HL-60 (cell line): Measurements from ENCODE around the gene PRDM16.

Experiments used
- GABPA ChIP-seq: IDR thresholded peaks from 2 replicates; pipeline ENCODE4 v1.6.1; 2012; ENCODE audit warnings: low read depth
- POLR2AphosphoS5 ChIP-seq: IDR thresholded peaks from 2 replicates; pipeline ENCODE4 v1.6.1; 2012; ENCODE audit warnings: low read depth
- TF ChIP-seq, protein P1 (sequence below): IDR thresholded peaks from one replicate; pipeline ENCODE4 v1.5.1; 2011; ENCODE audit warnings: low read length, control low read depth, inconsistent platforms; ENCODE audit not compliant: insufficient read depth

- TF ChIP-seq, protein P1, sequence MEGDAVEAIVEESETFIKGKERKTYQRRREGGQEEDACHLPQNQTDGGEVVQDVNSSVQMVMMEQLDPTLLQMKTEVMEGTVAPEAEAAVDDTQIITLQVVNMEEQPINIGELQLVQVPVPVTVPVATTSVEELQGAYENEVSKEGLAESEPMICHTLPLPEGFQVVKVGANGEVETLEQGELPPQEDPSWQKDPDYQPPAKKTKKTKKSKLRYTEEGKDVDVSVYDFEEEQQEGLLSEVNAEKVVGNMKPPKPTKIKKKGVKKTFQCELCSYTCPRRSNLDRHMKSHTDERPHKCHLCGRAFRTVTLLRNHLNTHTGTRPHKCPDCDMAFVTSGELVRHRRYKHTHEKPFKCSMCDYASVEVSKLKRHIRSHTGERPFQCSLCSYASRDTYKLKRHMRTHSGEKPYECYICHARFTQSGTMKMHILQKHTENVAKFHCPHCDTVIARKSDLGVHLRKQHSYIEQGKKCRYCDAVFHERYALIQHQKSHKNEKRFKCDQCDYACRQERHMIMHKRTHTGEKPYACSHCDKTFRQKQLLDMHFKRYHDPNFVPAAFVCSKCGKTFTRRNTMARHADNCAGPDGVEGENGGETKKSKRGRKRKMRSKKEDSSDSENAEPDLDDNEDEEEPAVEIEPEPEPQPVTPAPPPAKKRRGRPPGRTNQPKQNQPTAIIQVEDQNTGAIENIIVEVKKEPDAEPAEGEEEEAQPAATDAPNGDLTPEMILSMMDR = no peak
- no peak for TF ChIP-seq GABPA
- TF ChIP-seq POLR2AphosphoS5 = no peak
These were observed 209.6 kb downstream of the PRDM16 start for GRCh38 chr1:3278416-3279181.
